GM23248 (cell line): ENCODE data around the gene CSHL1. TPM values are rescaled to one million over a fixed set of nuclear protein-coding genes. Genes with fewer than 3 reads are reported as not detected.
"Not testable (repeated sequence)": the region's sequence is repeated elsewhere in the genome, so short reads cannot be mapped to it uniquely, and the experiment has no call there.

Experiments
- DNase-seq: peaks from one replicate; pipeline ENCODE4 v3.0.0-alpha.2; 2015
- H2AFZ ChIP-seq: fragments of 200-600 bp; sonication (generic); 2 replicates; pipeline ENCODE4 v1.6.1; 2016; ENCODE audit warnings: antibody characterized with exemption
- H3F3A ChIP-seq: fragments of 200-600 bp; sonication (generic); 2 replicates; pipeline ENCODE4 v1.6.1; 2016; ENCODE audit warnings: mild to moderate bottlenecking, antibody characterized with exemption, mixed run types; ENCODE audit not compliant: insufficient read depth
- H3K27ac ChIP-seq: fragments of 200-600 bp; sonication (generic); 2 replicates; pipeline ENCODE4 v1.5.1; 2016; ENCODE audit warnings: mild to moderate bottlenecking
- H3K27me3 ChIP-seq: fragments of 200-600 bp; sonication (generic); replicated peaks from 2 replicates; pipeline ENCODE4 v1.6.1; 2016; ENCODE audit warnings: mild to moderate bottlenecking; ENCODE audit not compliant: insufficient read depth
- H3K36me3 ChIP-seq: fragments of 200-600 bp; sonication (generic); 2 replicates; pipeline ENCODE4 v1.6.1; 2016; ENCODE audit warnings: low read depth, mild to moderate bottlenecking
- H3K4me1 ChIP-seq: fragments of 200-600 bp; sonication (generic); 2 replicates; pipeline ENCODE4 v1.6.1; 2016; ENCODE audit warnings: mild to moderate bottlenecking; ENCODE audit not compliant: insufficient read depth
- H3K4me2 ChIP-seq: fragments of 200-600 bp; sonication (generic); one replicate; pipeline ENCODE4 v1.6.1; 2016; ENCODE audit warnings: mild to moderate bottlenecking; ENCODE audit not compliant: unreplicated experiment
- H3K4me3 ChIP-seq: fragments of 200-600 bp; sonication (generic); 2 replicates; pipeline ENCODE4 v1.5.1; 2016; ENCODE audit warnings: mild to moderate bottlenecking
- H3K79me2 ChIP-seq: fragments of 200-600 bp; sonication (generic); 2 replicates; pipeline ENCODE4 v1.6.1; 2016; ENCODE audit warnings: mild to moderate bottlenecking; ENCODE audit not compliant: insufficient read depth
- H3K9ac ChIP-seq: fragments of 200-600 bp; sonication (generic); 2 replicates; pipeline ENCODE4 v1.6.1; 2016; ENCODE audit warnings: mild to moderate bottlenecking
- H3K9me2 ChIP-seq: fragments of 200-600 bp; sonication (generic); 2 replicates; pipeline ENCODE4 v1.6.1; 2016; ENCODE audit warnings: mixed run types, mild to moderate bottlenecking, moderate library complexity; ENCODE audit not compliant: insufficient read depth
- H3K9me3 ChIP-seq: fragments of 200-600 bp; sonication (generic); one replicate; pipeline ENCODE4 v1.6.1; 2017; ENCODE audit warnings: low read depth
- H4K20me1 ChIP-seq: fragments of 200-600 bp; sonication (generic); 2 replicates; pipeline ENCODE4 v1.6.0; 2016; ENCODE audit not compliant: insufficient read depth
- EZH2 ChIP-seq: fragments of 200-600 bp; sonication (generic); IDR thresholded peaks from 2 replicates; pipeline ENCODE4 v1.6.1; 2018; ENCODE audit warnings: antibody characterized with exemption, mild to moderate bottlenecking; ENCODE audit not compliant: insufficient read depth, poor library complexity, severe bottlenecking
- EZH2phosphoT487 ChIP-seq: fragments of 200-600 bp; sonication (generic); IDR thresholded peaks from 2 replicates; pipeline ENCODE4 v1.6.1; 2018; ENCODE audit warnings: antibody characterized with exemption, moderate library complexity, mild to moderate bottlenecking, low read depth; ENCODE audit not compliant: insufficient read depth
- WGBS, 2 experiments: methylation state at CpG; one replicate each; pipeline ENCODE4 v1.1.6; 2015 to 2017; ENCODE audit warnings: low lambda C conversion rate in 2 of 2, low coverage in 1 of 2; ENCODE audit errors: missing lambda C conversion rate in 2 of 2; 5-methylcytosine and 5-hydroxymethylcytosine counted together
- in situ Hi-C: fragments of 300-500 bp; cut with MboI; formaldehyde crosslinking; loops from 2 replicates; pipeline ENCODE4 v1.15.0; 2020
- polyA plus RNA-seq: library from polyadenylated mRNA; unstranded; fragments of >200 nt; fragmentation: Nextera tagmentation; extraction: Ambion mirVana; gene quantifications from 2 replicates; pipeline ENCODE4 v1.2.1, GENCODE V29; 2016
- total RNA-seq: library from RNA; depleted of rRNA; stranded (reverse); fragments of >200 nt; shearing (Covaris generic); gene quantifications from 2 replicates; pipeline ENCODE4 v1.2.3, GENCODE V29; 2014

The CSHL1 gene
- total and polyA plus RNA-seq, 2 experiments from 2014 or later: not detected

DNA sequence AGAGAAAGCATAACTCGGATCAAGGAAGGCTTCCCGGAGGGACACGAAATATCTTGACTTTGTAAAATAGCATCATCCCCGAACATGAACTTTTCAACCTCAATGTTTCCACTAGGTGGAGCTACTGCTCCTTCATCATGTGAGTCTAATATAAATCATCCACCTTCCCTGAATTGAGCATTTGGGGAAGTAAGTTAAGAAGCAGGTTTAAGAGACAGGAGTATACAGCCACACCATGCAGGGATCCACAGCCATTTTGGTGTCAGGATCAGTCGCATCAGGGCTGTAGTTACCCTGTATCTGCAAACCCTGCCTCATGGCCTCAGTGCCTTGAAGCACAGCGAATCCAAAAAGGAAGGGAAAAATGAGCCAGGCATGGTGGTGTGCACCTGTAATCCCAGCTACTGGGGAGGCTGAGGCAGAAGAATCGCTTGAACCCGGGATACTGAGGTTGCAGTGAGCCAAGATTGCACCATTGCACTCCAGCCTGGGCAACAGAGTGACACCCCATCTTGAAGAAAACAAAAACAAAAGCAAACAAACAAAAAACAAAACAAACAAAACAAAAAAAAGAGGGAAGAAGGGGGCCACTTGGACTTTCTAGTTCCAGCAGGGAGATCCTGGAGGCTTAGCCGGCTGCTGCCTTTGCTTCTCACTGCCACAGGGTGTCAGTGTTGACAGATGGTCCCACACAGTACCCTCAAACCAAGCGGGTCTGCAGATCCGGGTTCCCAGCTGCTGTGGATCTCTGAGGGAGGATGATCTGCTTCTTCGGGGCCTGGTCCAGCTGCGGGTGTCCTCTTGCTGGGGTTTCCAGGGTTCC is 21.8 kb downstream of the CSHL1 start:
- Histone ChIP-seq H2AFZ (peak overlapping the region; percentile 65; the same call in 1 of the 2 replicates), H3K4me3 (peak overlapping the region; percentile 48; the same call in 1 of the 2 replicates)
- H3K9me2 ChIP-seq, H3K36me3 ChIP-seq, H4K20me1 ChIP-seq, H3K27ac ChIP-seq, H3K4me2 ChIP-seq, H3F3A ChIP-seq, H3K27me3 ChIP-seq, in situ Hi-C loops, H3K4me1 ChIP-seq, H3K9ac ChIP-seq, H3K9me3 ChIP-seq, H3K79me2 ChIP-seq: not testable (repeated sequence)
- peak; percentile 70 for DNase-seq
- WGBS, 2 experiments: 8 to 12% methylated on average over 13 of the region's 13 CpGs

DNA sequence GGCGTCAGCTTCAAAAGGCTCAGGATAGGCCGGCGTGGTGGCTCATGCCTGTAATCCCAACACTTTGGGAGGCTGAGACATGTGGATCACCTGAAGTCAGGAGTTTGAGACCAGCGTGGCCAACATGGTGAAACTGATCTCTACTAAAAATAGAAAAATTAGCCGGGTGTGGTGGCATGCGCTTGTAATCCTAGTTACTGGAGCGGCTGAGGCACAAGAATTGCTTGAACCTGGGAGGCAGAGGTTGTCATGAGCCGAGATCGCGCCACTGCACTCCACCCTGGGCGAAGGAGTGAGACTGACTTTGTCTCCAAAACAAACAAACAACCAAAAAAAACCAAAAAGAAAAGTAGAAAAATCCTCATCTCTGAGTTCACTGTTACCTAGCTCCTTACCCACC is 25.9 kb downstream of the CSHL1 start:
- DNase-seq, H3K79me2 ChIP-seq, H3K9me3 ChIP-seq, H4K20me1 ChIP-seq, H3K9ac ChIP-seq, H3K9me2 ChIP-seq, H3K27ac ChIP-seq, H2AFZ ChIP-seq, H3K27me3 ChIP-seq, H3K36me3 ChIP-seq, H3K4me1 ChIP-seq, H3K4me3 ChIP-seq, H3F3A ChIP-seq, in situ Hi-C loops, H3K4me2 ChIP-seq: not testable (repeated sequence)
- 77 to 90% methylated on average over 11 of the region's 11 CpGs for WGBS, 2 experiments

DNA sequence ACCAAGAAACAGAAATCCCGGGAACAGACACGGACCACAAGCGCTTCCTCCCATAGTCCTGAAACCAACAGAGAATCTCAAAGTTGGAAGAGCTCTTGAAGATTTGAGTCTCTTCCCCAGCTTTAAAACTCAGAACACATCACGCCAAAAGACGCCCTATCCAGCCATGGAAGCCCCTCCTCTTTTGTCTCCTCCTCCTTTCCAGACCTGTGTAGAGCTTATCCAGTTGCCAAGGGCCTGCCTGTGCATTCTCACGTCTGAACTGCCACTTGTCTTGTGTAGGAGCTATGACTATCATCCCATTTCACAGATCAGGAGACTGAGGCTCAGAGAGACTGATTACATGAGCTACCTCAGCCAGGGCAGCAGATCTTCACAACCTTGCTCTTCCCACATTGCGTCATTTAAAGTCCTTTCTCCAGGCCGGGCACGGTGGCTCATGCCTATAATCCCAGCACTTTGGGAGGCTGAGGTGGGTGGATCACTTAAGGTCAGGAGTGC is 28.4 kb downstream of the CSHL1 start:
- H2AFZ ChIP-seq, H3K27ac ChIP-seq, H3K9me2 ChIP-seq, H4K20me1 ChIP-seq, H3K4me3 ChIP-seq, H3K36me3 ChIP-seq, H3F3A ChIP-seq, H3K27me3 ChIP-seq, H3K4me1 ChIP-seq, DNase-seq, H3K9me3 ChIP-seq, H3K9ac ChIP-seq, H3K79me2 ChIP-seq, H3K4me2 ChIP-seq, in situ Hi-C loops: not testable (repeated sequence)
- 79 to 81% methylated on average over 9 of the region's 9 CpGs for WGBS, 2 experiments

DNA sequence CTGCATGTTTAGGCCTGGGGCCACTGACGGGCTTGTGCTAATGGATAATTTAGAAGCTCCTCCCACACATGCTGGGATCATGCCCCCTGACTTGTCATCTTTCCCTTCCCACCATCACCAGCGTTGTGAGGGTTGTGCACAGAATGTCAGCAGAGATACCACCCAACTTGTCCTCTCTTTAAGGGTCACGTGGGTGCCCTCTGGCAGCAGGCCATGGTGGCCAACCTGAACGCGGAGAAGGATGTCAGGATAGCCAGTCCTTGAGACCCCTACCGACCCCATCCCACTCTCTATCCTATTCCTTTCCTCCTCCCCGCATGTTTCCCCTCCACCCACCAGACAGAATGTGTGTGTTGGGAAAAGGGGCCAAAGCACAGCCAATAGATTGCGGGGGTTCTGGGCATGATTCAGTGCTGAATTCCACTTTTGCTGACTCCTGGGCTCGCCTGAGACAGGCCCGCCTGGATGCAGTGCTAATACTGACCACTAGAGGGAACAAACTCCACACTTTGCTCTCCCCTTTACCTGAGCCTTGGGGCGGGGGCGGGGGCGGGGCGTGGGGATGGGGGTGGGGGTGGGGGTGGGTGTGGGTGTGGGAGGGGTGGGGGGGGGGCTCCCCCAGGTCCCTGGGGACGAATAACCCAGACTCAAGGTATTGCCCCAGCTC is 29.0 kb downstream of the CSHL1 start, which contains the start of gene GH2:
Gene GH2, minus strand, starts transcription at position 10 of the 667 bp plus-strand sequence. CDS start 143 bp downstream, outside the sequence.
- Histone ChIP-seq H3K36me3 (no peaks in the 10 kb centered on the region), H3K27ac (no peak within 1 kb of the TSS), H3K4me1 (no peaks in the 10 kb centered on the region), H3K27me3 (no peaks in the 10 kb centered on the region), H3K4me3 (no peak within 1 kb of the TSS), H3K9me3 (no peaks in the 10 kb centered on the region), H4K20me1 (no peaks in the 10 kb centered on the region), H3K4me2 (no peak within 1 kb of the TSS), H3F3A (no peaks in the 10 kb centered on the region), H3K9me2 (no peaks in the 10 kb centered on the region), H3K79me2 (no peaks in the 10 kb centered on the region), H2AFZ (no peak within 1 kb of the TSS), H3K9ac (no peak within 1 kb of the TSS)
- TF ChIP-seq EZH2: no peak
- TF ChIP-seq EZH2phosphoT487: no peak
- 43 to 46% methylated on average over 13 to 15 of the region's 15 CpGs for WGBS, 2 experiments
- in situ Hi-C loops: no loop called here
- DNase-seq: peak; percentile 62

DNA sequence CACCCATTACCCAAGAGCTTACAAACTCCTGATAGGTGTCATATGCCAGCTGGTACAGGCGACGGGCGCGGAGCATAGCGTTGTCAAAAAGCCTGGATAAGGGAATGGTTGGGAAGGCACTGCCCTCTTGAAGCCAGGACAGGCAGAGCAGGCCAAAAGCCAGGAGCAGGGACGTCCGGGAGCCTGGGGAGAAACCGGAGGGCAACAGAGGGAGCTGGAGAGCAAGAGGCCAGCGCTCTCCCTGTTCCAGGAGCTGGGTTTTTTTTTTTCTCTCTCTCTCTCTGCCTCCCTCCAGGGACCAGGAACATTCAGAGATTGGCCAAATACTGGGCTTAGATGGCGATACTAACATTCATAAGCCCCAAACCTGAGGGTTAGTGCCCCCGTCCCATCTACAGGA is 29.7 kb downstream of the CSHL1 start:
- H2AFZ ChIP-seq, H3K9ac ChIP-seq, H3F3A ChIP-seq, H3K36me3 ChIP-seq, DNase-seq, H3K9me3 ChIP-seq, H3K27me3 ChIP-seq, H3K4me1 ChIP-seq, H3K9me2 ChIP-seq, H3K27ac ChIP-seq, H3K4me2 ChIP-seq, H4K20me1 ChIP-seq, H3K4me3 ChIP-seq, H3K79me2 ChIP-seq, in situ Hi-C loops: not testable (repeated sequence)
- WGBS, 2 experiments: 39 to 42% methylated on average over 11 of the region's 11 CpGs
